Panc1 (cell line): ENCODE measurements around the gene SLC17A5. TPM values are rescaled to one million over a fixed set of nuclear protein-coding genes. Genes with fewer than 3 reads are reported as not detected.
"Not testable (repeated sequence)": the region's sequence is repeated elsewhere in the genome, so short reads cannot be mapped to it uniquely, and the experiment has no call there.

Experiments
- ATAC-seq: fragments of 200-7000 bp; cut with Tn5 transposase; 2 replicates; pipeline ENCODE4 v1.9.1; 2020; ENCODE audit warnings: mild to moderate bottlenecking, moderate library complexity
- BruUV-seq: library from RNA; stranded (reverse); fragments of 400-500 nt; replicated peaks from 2 replicates; lab custom pipeline; 2021; lab: Mats Ljungman, UMichigan
- CTCF ChIA-PET: fragments of 300-600 bp; sonication (Branson Sonifier 250); formaldehyde crosslinking; loops from one replicate; lab custom pipeline; 2022; ENCODE audit warnings: antibody characterized with exemption; lab: Charles Lee
- POLR2A ChIA-PET: fragments of 300-600 bp; sonication (Branson Sonifier 250); formaldehyde crosslinking; loops from one replicate; lab custom pipeline; 2022; ENCODE audit warnings: antibody characterized with exemption; lab: Charles Lee
- DNase-seq: peaks from one replicate; pipeline ENCODE4 v3.0.0-alpha.2; 2010; ENCODE audit warnings: low read depth, low spot score
- H3K27ac ChIP-seq: 2 replicates; pipeline ENCODE4 v1.5.1; 2011; ENCODE audit warnings: mild to moderate bottlenecking, low read length, inconsistent platforms
- H3K27me3 ChIP-seq: fragments of 200-500 bp; sonication (Bioruptor generic); 2 replicates; pipeline ENCODE4 v1.6.0; 2014; ENCODE audit warnings: low read length, inconsistent platforms; ENCODE audit not compliant: control insufficient read depth, insufficient read depth
- H3K36me3 ChIP-seq: fragments of 200-500 bp; sonication (Bioruptor generic); 2 replicates; pipeline ENCODE4 v1.5.1; 2014; ENCODE audit warnings: inconsistent platforms, mild to moderate bottlenecking, low read length, moderate library complexity; ENCODE audit not compliant: control insufficient read depth, insufficient read depth
- H3K4me1 ChIP-seq: 2 replicates; pipeline ENCODE4 v1.5.1; 2011; ENCODE audit warnings: inconsistent platforms, mild to moderate bottlenecking, low read length, moderate library complexity; ENCODE audit not compliant: control insufficient read depth, insufficient read depth
- H3K4me3 ChIP-seq, 2 experiments: 2 replicates each; pipeline ENCODE4 v1.5.1; 2011 to 2012; ENCODE audit warnings: low read depth in 2 of 2, low read length in 2 of 2, mild to moderate bottlenecking in 2 of 2, inconsistent platforms in 1 of 2, moderate library complexity in 1 of 2
- H3K9me3 ChIP-seq: fragments of 200-500 bp; sonication (Bioruptor generic); 2 replicates; pipeline ENCODE4 v1.5.1; 2014; ENCODE audit warnings: low read depth, mild to moderate bottlenecking, inconsistent platforms, low read length, moderate library complexity; ENCODE audit not compliant: control insufficient read depth, insufficient read depth
- CTCF ChIP-seq: fragments of 450-650 bp; IDR thresholded peaks from 2 replicates; pipeline ENCODE4 v1.5.1; 2017; ENCODE audit warnings: mild to moderate bottlenecking
- POLR2AphosphoS5 ChIP-seq: IDR thresholded peaks from 2 replicates; pipeline ENCODE4 v1.6.1; 2012; ENCODE audit warnings: mild to moderate bottlenecking, low read depth, low read length, moderate library complexity
- SIN3A ChIP-seq: IDR thresholded peaks from 2 replicates; pipeline ENCODE4 v1.6.1; 2012; ENCODE audit warnings: low read depth, mild to moderate bottlenecking, low read length, moderate library complexity, borderline replicate concordance; ENCODE audit not compliant: insufficient read depth
- TCF7L2 ChIP-seq: IDR thresholded peaks from 2 replicates; pipeline ENCODE4 v1.6.1; 2011; ENCODE audit warnings: mild to moderate bottlenecking, low read depth, low read length, inconsistent platforms
- in situ Hi-C: cut with HindIII; loops from 2 replicates; pipeline ENCODE4 v1.10.0; 2016; ENCODE audit warnings: low sequenced_read_pairs, low pct_unique_long_range_greater_than_20kb
- intact Hi-C: fragments of 100-400 bp; cut with micrococcal nuclease; formaldehyde crosslinking; loops from one replicate; pipeline ENCODE4 v1.10.0; 2022; ENCODE audit not compliant: unreplicated experiment
- total RNA-seq: library from RNA; stranded (reverse); gene quantifications from one replicate; pipeline ENCODE4 v1.2.1, GENCODE V29; 2021; ENCODE audit not compliant: unreplicated experiment
- TF ChIP-seq, protein P1 (sequence below), 2 experiments: IDR thresholded peaks; 2 replicates each; pipeline ENCODE4 v1.6.1; 2011 to 2012; ENCODE audit warnings: low read depth in 2 of 2, control low read depth in 1 of 2, low read length in 1 of 2, mild to moderate bottlenecking in 1 of 2, moderate library complexity in 1 of 2; ENCODE audit not compliant: insufficient read depth in 1 of 2

Gene SLC17A5
- total RNA-seq, 1 experiment from 2014 or later: 20.6 TPM

DNA sequence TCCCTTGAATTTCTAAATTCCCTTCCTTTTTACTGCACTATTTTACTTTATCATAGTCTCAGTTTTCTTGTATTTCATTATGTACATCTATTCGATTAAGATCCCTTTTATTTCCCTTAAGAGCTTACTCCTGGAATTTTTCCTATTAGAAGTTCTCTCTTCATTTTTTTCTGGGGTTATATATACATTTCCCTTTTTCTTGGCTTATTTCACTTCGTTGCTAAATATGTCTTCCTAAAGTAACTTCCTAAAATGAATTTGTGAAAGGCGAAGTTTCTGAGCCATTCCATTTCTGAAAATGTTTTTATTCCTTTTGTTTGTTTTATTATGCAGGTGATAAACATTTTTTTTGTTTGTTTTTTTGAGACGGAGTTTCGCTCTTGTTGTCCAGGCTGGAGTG, 36.3 kb upstream of the SLC17A5 start:
- no peak overlapping the region for H3K4me3 ChIP-seq
- no peaks in the 10 kb centered on the region for H3K27me3 ChIP-seq
- no peak for ATAC-seq
- no peak for DNase-seq
- no peaks in the 10 kb centered on the region for H3K36me3 ChIP-seq
- no TSS peak for BruUV-seq
- TF ChIP-seq POLR2AphosphoS5: no peak
- TF ChIP-seq, protein P1, sequence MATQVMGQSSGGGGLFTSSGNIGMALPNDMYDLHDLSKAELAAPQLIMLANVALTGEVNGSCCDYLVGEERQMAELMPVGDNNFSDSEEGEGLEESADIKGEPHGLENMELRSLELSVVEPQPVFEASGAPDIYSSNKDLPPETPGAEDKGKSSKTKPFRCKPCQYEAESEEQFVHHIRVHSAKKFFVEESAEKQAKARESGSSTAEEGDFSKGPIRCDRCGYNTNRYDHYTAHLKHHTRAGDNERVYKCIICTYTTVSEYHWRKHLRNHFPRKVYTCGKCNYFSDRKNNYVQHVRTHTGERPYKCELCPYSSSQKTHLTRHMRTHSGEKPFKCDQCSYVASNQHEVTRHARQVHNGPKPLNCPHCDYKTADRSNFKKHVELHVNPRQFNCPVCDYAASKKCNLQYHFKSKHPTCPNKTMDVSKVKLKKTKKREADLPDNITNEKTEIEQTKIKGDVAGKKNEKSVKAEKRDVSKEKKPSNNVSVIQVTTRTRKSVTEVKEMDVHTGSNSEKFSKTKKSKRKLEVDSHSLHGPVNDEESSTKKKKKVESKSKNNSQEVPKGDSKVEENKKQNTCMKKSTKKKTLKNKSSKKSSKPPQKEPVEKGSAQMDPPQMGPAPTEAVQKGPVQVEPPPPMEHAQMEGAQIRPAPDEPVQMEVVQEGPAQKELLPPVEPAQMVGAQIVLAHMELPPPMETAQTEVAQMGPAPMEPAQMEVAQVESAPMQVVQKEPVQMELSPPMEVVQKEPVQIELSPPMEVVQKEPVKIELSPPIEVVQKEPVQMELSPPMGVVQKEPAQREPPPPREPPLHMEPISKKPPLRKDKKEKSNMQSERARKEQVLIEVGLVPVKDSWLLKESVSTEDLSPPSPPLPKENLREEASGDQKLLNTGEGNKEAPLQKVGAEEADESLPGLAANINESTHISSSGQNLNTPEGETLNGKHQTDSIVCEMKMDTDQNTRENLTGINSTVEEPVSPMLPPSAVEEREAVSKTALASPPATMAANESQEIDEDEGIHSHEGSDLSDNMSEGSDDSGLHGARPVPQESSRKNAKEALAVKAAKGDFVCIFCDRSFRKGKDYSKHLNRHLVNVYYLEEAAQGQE (IDR thresholded peaks at IDR 0.05; ENCODE audit: insufficient read depth in 1 of 2, low read depth in 2 of 2, low read length in 1 of 2): no peak
- TF ChIP-seq CTCF: no peak
- no peak for TF ChIP-seq TCF7L2
- no peak for TF ChIP-seq SIN3A
- intact Hi-C loops (no loop called here), in situ Hi-C loops (no loop called here)
- no peak overlapping the region for H3K27ac ChIP-seq
- peaks cover 7% of the 10 kb centered on the region for H3K4me1 ChIP-seq
- peaks cover 4% of the 10 kb centered on the region; the same call in 1 of the 2 replicates for H3K9me3 ChIP-seq
- CTCF ChIA-PET: no interaction called here
- POLR2A ChIA-PET: no interaction called here

DNA sequence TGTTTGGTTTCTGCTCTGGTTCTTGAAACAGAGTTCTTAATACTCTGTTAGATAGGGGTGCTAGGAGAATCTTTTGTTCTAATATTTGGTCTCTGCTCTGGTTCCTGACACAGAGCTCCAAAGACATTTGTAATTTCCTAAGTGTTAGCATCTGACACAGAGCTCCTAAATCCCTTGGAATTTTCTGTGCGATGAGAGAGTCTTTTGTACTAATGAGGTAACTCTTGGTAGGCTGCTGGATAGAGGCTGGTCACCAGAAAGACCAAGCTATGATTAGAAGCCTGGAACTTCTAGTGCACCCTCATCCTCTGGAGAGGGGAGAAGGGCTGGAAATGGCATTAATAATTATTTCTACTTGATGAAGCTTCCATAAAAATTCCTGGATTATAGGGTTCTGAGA, 34.6 kb upstream of the SLC17A5 start:
- ATAC-seq (no peak), DNase-seq (no peak)
- in situ Hi-C loops: no loop called here
- no TSS peak for BruUV-seq
- H3K4me3 ChIP-seq: no peak overlapping the region
- H3K9me3 ChIP-seq: peaks cover 4% of the 10 kb centered on the region; the same call in 1 of the 2 replicates
- H3K4me1 ChIP-seq: no peaks in the 10 kb centered on the region
- H3K36me3 ChIP-seq: no peaks in the 10 kb centered on the region
- POLR2A ChIA-PET: no interaction called here
- TF ChIP-seq SIN3A (no peak), CTCF (no peak), TCF7L2 (no peak), POLR2AphosphoS5 (no peak)
- TF ChIP-seq, protein P1 (IDR thresholded peaks at IDR 0.05; ENCODE audit: insufficient read depth in 1 of 2, low read depth in 2 of 2, low read length in 1 of 2): no peak
- no peak overlapping the region for H3K27ac ChIP-seq
- CTCF ChIA-PET: interaction anchor here (0.7 kb wide), 1 partner anchor 490 kb away, joined by 5 read pairs; no protein-coding TSS in a partner anchor
- intact Hi-C loops: no loop called here
- H3K27me3 ChIP-seq: no peaks in the 10 kb centered on the region

- H3K27ac ChIP-seq, intact Hi-C loops, H3K9me3 ChIP-seq, BruUV-seq, H3K4me1 ChIP-seq, in situ Hi-C loops, POLR2A ChIA-PET, H3K27me3 ChIP-seq, H3K36me3 ChIP-seq, DNase-seq, H3K4me3 ChIP-seq, ATAC-seq, CTCF ChIA-PET: not testable (repeated sequence)
Measured at GRCh38 chr6:73683574-73683973, 29.8 kb upstream of the SLC17A5 start.
